ENCODE data around the gene CSTF2T.
A peak's percentile ranks its signal among the peaks of the same experiment; 100 is the strongest.

Gene CSTF2T

GRCh38 chr10:51654918-51655317 is 44.5 kb downstream of the CSTF2T start:
- Histone ChIP-seq H4K91ac (ENCODE audit: low read length) (no peak overlapping the region), H3K27me3 (ENCODE audit: control insufficient read depth in 1 of 2, insufficient read depth in 1 of 2, low read length in 2 of 2) (no peaks in the 10 kb centered on the region), H3K4me2 (ENCODE audit: low read length, poor library complexity, severe bottlenecking) (no peak overlapping the region), H3K79me1 (replicated peaks; ENCODE audit: low read length, poor library complexity, severe bottlenecking) (no peaks in the 10 kb centered on the region), H3K4me3 (ENCODE audit: insufficient read depth in 1 of 2, low read depth in 1 of 2, low read length in 2 of 2) (no peak overlapping the region), H3K27ac (ENCODE audit: low read length, poor library complexity, severe bottlenecking) (no peak overlapping the region), H3K9ac (ENCODE audit: low read length) (no peak overlapping the region), H2BK5ac (ENCODE audit: low read depth, low read length, poor library complexity, severe bottlenecking) (no peak overlapping the region), H2AK5ac (ENCODE audit: low read length, severe bottlenecking) (no peak overlapping the region), H3K14ac (ENCODE audit: low read length in 2 of 2) (no peak overlapping the region), H2AFZ (ENCODE audit: low read depth, low read length) (no peak overlapping the region), H3K4me1 (ENCODE audit: control insufficient read depth, insufficient read depth, low read depth, low read length) (no peaks in the 10 kb centered on the region), H3K4ac (ENCODE audit: low read depth in 1 of 2, low read length in 2 of 2) (no peak overlapping the region), H3K36me3 (ENCODE audit: control insufficient read depth in 1 of 2, insufficient read depth in 2 of 2, low read depth in 1 of 2, low read length in 2 of 2) (no peaks in the 10 kb centered on the region), H2BK12ac (ENCODE audit: low read length in 2 of 2) (no peak overlapping the region), H3K23ac (ENCODE audit: low read length in 2 of 2) (no peak overlapping the region), H3K9me3 (ENCODE audit: control insufficient read depth, low read length) (no peaks in the 10 kb centered on the region), H2BK15ac (ENCODE audit: low read depth, poor library complexity, severe bottlenecking) (no peak overlapping the region), H3K18ac (ENCODE audit: low read depth in 1 of 2, low read length in 2 of 2) (no peak overlapping the region), H4K8ac (ENCODE audit: low read length) (no peak overlapping the region), H2BK120ac (ENCODE audit: low read depth, low read length) (no peak overlapping the region)
- WGBS, result 100% methylated on average over 1 of the region's 1 CpG
- no peak for DNase-seq

DNA sequence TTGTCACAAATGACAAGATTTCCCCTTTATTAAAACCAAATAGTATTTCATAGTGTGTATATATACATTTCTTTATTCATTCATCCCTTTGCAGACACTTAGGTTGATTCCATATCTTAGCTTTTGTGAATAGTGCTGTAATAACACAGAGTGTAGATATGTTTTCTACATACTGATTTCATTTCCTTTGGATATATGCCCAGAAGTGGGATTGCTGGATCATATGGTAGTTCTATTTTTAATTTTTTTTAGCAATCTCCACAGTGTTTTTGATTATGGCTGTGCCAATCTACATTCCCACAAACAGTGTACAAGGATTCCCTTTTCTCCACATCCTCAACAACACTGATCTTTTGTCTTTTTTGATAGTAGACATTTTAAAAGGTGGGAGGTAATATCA is 46.4 kb downstream of the CSTF2T start:
- no peak overlapping the region for H4K91ac ChIP-seq (ENCODE audit: low read length)
- H3K4me2 ChIP-seq (ENCODE audit: low read length, poor library complexity, severe bottlenecking), result no peak overlapping the region
- H3K4me1 ChIP-seq (ENCODE audit: control insufficient read depth, insufficient read depth, low read depth, low read length), result no peaks in the 10 kb centered on the region
- no peak overlapping the region for H2BK15ac ChIP-seq (ENCODE audit: low read depth, poor library complexity, severe bottlenecking)
- H2BK5ac ChIP-seq (ENCODE audit: low read depth, low read length, poor library complexity, severe bottlenecking), result no peak overlapping the region
- H2BK12ac ChIP-seq (ENCODE audit: low read length in 2 of 2), result no peak overlapping the region
- no peak for DNase-seq
- no peak overlapping the region for H2BK120ac ChIP-seq (ENCODE audit: low read depth, low read length)
- H3K14ac ChIP-seq (ENCODE audit: low read length in 2 of 2), result no peak overlapping the region
- H2AK5ac ChIP-seq (ENCODE audit: low read length, severe bottlenecking), result no peak overlapping the region
- H4K8ac ChIP-seq (ENCODE audit: low read length), result no peak overlapping the region
- no peaks in the 10 kb centered on the region for H3K36me3 ChIP-seq (ENCODE audit: control insufficient read depth in 1 of 2, insufficient read depth in 2 of 2, low read depth in 1 of 2, low read length in 2 of 2)
- H3K27ac ChIP-seq (ENCODE audit: low read length, poor library complexity, severe bottlenecking), result no peak overlapping the region
- H3K9me3 ChIP-seq (ENCODE audit: control insufficient read depth, low read length), result no peaks in the 10 kb centered on the region
- no peaks in the 10 kb centered on the region for H3K79me1 ChIP-seq (replicated peaks; ENCODE audit: low read length, poor library complexity, severe bottlenecking)
- no peaks in the 10 kb centered on the region for H3K27me3 ChIP-seq (ENCODE audit: control insufficient read depth in 1 of 2, insufficient read depth in 1 of 2, low read length in 2 of 2)
- H2AFZ ChIP-seq (ENCODE audit: low read depth, low read length), result no peak overlapping the region
- H3K4ac ChIP-seq (ENCODE audit: low read depth in 1 of 2, low read length in 2 of 2), result no peak overlapping the region
- no peak overlapping the region for H3K18ac ChIP-seq (ENCODE audit: low read depth in 1 of 2, low read length in 2 of 2)
- no peak overlapping the region for H3K23ac ChIP-seq (ENCODE audit: low read length in 2 of 2)
- no peak overlapping the region for H3K4me3 ChIP-seq (ENCODE audit: insufficient read depth in 1 of 2, low read depth in 1 of 2, low read length in 2 of 2)
- peak overlapping the region; percentile 59 for H3K9ac ChIP-seq (ENCODE audit: low read length)

- Histone ChIP-seq H2BK12ac (ENCODE audit: low read length in 2 of 2) (no peak overlapping the region), H3K4me1 (ENCODE audit: control insufficient read depth, insufficient read depth, low read depth, low read length) (no peaks in the 10 kb centered on the region), H3K23ac (ENCODE audit: low read length in 2 of 2) (no peak overlapping the region), H3K14ac (ENCODE audit: low read length in 2 of 2) (no peak overlapping the region), H3K9me3 (ENCODE audit: control insufficient read depth, low read length) (no peaks in the 10 kb centered on the region), H3K79me1 (replicated peaks; ENCODE audit: low read length, poor library complexity, severe bottlenecking) (no peaks in the 10 kb centered on the region), H3K36me3 (ENCODE audit: control insufficient read depth in 1 of 2, insufficient read depth in 2 of 2, low read depth in 1 of 2, low read length in 2 of 2) (no peaks in the 10 kb centered on the region), H3K4me3 (ENCODE audit: insufficient read depth in 1 of 2, low read depth in 1 of 2, low read length in 2 of 2) (no peak overlapping the region), H3K4me2 (ENCODE audit: low read length, poor library complexity, severe bottlenecking) (no peak overlapping the region), H3K9ac (ENCODE audit: low read length) (no peak overlapping the region), H3K4ac (ENCODE audit: low read depth in 1 of 2, low read length in 2 of 2) (no peak overlapping the region), H3K27me3 (ENCODE audit: control insufficient read depth in 1 of 2, insufficient read depth in 1 of 2, low read length in 2 of 2) (no peaks in the 10 kb centered on the region), H2BK5ac (ENCODE audit: low read depth, low read length, poor library complexity, severe bottlenecking) (no peak overlapping the region), H3K27ac (ENCODE audit: low read length, poor library complexity, severe bottlenecking) (no peak overlapping the region), H3K18ac (ENCODE audit: low read depth in 1 of 2, low read length in 2 of 2) (no peak overlapping the region), H4K91ac (ENCODE audit: low read length) (no peak overlapping the region), H2AK5ac (ENCODE audit: low read length, severe bottlenecking) (no peak overlapping the region), H4K8ac (ENCODE audit: low read length) (no peak overlapping the region), H2BK120ac (ENCODE audit: low read depth, low read length) (no peak overlapping the region), H2BK15ac (ENCODE audit: low read depth, poor library complexity, severe bottlenecking) (no peak overlapping the region), H2AFZ (ENCODE audit: low read depth, low read length) (no peak overlapping the region)
- WGBS, result 93% methylated on average over 1 of the region's 1 CpG
- peak; percentile 3 for DNase-seq
Measured at GRCh38 chr10:51651063-51651462, 48.3 kb downstream of the CSTF2T start.

GRCh38 chr10:51649064-51649463 is 50.3 kb downstream of the CSTF2T start:
- no peaks in the 10 kb centered on the region for H3K27me3 ChIP-seq (ENCODE audit: control insufficient read depth in 1 of 2, insufficient read depth in 1 of 2, low read length in 2 of 2)
- no peak overlapping the region for H3K9ac ChIP-seq (ENCODE audit: low read length)
- H2BK120ac ChIP-seq (ENCODE audit: low read depth, low read length), result no peak overlapping the region
- H2BK12ac ChIP-seq (ENCODE audit: low read length in 2 of 2), result no peak overlapping the region
- H3K23ac ChIP-seq (ENCODE audit: low read length in 2 of 2), result no peak overlapping the region
- no peak overlapping the region for H2AFZ ChIP-seq (ENCODE audit: low read depth, low read length)
- H3K14ac ChIP-seq (ENCODE audit: low read length in 2 of 2), result no peak overlapping the region
- H3K36me3 ChIP-seq (ENCODE audit: control insufficient read depth in 1 of 2, insufficient read depth in 2 of 2, low read depth in 1 of 2, low read length in 2 of 2), result no peaks in the 10 kb centered on the region
- H2BK5ac ChIP-seq (ENCODE audit: low read depth, low read length, poor library complexity, severe bottlenecking), result no peak overlapping the region
- H3K4me1 ChIP-seq (ENCODE audit: control insufficient read depth, insufficient read depth, low read depth, low read length), result no peaks in the 10 kb centered on the region
- no peaks in the 10 kb centered on the region for H3K9me3 ChIP-seq (ENCODE audit: control insufficient read depth, low read length)
- H4K91ac ChIP-seq (ENCODE audit: low read length), result no peak overlapping the region
- H2BK15ac ChIP-seq (ENCODE audit: low read depth, poor library complexity, severe bottlenecking), result no peak overlapping the region
- no peak overlapping the region for H3K4me2 ChIP-seq (ENCODE audit: low read length, poor library complexity, severe bottlenecking)
- H3K4ac ChIP-seq (ENCODE audit: low read depth in 1 of 2, low read length in 2 of 2), result no peak overlapping the region
- no peak overlapping the region for H2AK5ac ChIP-seq (ENCODE audit: low read length, severe bottlenecking)
- no peak overlapping the region for H3K18ac ChIP-seq (ENCODE audit: low read depth in 1 of 2, low read length in 2 of 2)
- peak; percentile 1 for DNase-seq
- H3K4me3 ChIP-seq (ENCODE audit: insufficient read depth in 1 of 2, low read depth in 1 of 2, low read length in 2 of 2), result no peak overlapping the region
- H3K27ac ChIP-seq (ENCODE audit: low read length, poor library complexity, severe bottlenecking), result no peak overlapping the region
- WGBS, result 100% methylated on average over 2 of the region's 3 CpGs
- H3K79me1 ChIP-seq (replicated peaks; ENCODE audit: low read length, poor library complexity, severe bottlenecking), result no peaks in the 10 kb centered on the region
- H4K8ac ChIP-seq (ENCODE audit: low read length), result no peak overlapping the region
